22Rv1 (cell line): Measurements from ENCODE around the gene POC1B.

ENCODE experiments used
- ZFX ChIP-seq: fragments of 450-650 bp; IDR thresholded peaks from 2 replicates; pipeline ENCODE4 v1.6.1; 2017; ENCODE audit warnings: antibody characterized with exemption, borderline replicate concordance
- TF ChIP-seq, protein P1 (sequence below): fragments of 450-650 bp; IDR thresholded peaks from 2 replicates; pipeline ENCODE4 v1.5.1; 2017; ENCODE audit warnings: mild to moderate bottlenecking

DNA sequence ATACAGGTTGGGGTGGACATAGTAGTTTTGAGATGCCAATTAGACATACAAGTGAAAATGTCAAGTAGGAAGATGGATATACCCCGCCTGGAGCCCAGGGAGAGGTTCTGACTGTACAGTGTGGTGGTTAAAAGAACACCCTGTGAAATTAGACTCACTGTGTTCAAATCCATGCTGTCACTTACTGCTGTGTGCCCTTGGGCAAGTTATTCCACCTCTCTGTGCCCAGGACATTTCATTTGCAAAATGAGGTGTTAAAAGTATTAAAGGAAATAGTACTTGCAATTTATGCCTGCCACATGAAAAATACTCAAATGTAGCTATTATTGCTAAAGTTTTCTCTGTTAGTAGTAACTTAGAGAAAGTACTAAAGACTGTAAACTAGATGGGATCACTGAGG, 19.8 kb downstream of the POC1B start:
- TF ChIP-seq, protein P1, sequence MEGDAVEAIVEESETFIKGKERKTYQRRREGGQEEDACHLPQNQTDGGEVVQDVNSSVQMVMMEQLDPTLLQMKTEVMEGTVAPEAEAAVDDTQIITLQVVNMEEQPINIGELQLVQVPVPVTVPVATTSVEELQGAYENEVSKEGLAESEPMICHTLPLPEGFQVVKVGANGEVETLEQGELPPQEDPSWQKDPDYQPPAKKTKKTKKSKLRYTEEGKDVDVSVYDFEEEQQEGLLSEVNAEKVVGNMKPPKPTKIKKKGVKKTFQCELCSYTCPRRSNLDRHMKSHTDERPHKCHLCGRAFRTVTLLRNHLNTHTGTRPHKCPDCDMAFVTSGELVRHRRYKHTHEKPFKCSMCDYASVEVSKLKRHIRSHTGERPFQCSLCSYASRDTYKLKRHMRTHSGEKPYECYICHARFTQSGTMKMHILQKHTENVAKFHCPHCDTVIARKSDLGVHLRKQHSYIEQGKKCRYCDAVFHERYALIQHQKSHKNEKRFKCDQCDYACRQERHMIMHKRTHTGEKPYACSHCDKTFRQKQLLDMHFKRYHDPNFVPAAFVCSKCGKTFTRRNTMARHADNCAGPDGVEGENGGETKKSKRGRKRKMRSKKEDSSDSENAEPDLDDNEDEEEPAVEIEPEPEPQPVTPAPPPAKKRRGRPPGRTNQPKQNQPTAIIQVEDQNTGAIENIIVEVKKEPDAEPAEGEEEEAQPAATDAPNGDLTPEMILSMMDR: no peak
- TF ChIP-seq ZFX: no peak
